GM18858 (cell line): ENCODE measurements around the gene NRP2.

Experiments
- ATAC-seq: cut with Tn5 transposase; IDR thresholded peaks from one replicate; pipeline ENCODE4 v1.9.1; 2021; ENCODE audit not compliant: unreplicated experiment

The NRP2 gene

DNA sequence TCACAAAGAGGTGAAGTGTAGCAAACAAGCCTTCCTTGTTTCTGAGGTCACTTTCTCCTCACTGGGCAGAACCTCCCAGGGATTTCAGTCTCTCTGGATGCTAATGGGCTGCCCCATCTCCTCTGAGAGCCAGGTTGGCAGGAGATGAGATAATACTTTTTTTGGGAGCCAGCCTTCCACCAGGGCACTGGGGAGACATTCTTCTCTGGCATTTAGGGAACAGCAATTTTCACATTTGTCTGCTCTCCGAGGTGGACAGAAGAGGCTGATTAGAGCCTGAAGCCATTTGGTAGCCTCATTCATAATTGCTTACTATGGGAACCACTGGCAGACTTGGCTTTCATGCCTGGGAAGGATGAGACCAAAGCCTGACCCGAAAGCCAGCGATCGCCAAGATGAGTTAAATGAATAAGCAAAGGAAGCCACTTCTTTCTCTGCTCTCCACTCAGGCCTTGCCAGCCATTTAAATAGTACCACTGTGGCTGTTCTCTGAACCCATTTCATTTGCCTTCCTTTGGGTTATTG, 70.1 kb downstream of the NRP2 start:
- ATAC-seq, result no peak

DNA sequence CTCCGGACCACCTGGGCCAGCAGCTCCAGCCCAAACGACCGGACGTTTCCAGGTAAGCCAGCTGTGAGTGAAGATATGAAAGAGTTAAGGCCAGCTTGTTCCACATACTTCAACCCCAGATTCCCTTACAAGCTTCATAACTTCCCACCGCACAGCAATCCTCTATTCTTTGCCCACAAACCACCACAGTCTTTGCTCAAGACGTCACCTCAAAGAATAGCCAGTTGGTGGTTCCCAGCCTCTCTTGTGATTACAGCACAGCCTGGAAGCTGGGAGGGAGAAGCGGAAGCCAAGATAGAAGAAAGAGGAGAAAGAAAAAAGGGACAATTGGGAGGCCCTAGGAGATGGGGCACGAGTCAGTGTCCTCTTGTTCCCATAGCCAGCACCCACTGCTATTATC, 70.6 kb downstream of the NRP2 start:
- no peak for ATAC-seq

DNA sequence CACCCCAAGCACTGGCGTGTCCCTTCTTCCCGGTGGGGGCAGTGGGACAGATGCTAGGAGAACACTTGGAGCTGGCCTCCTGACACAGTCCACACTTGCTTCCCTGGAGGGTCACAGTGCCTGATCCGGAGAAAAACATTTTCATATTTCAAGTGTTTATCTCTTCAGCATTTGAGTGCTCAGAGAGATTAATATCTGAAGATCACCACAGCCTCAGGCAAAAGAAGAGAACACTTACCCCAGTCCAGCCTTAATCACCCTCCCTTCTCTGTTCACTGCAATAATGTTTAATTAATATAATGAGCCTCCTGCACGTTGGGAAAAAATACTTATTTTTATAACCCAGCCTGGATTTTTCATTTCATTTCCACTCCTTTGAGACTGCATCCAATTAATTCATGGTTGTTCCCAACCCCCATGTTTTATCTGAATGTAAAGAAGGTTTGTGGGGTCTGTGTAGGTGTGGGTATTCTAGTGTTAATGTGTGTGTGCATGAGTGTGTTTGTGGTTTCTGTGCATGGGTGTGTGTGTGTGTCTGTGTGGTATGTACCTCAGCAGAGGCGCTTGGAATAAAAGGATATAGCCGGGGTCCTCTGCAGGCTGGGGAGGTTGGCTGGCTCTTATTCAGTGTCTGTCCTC, 72.1 kb downstream of the NRP2 start:
- no peak for ATAC-seq

DNA sequence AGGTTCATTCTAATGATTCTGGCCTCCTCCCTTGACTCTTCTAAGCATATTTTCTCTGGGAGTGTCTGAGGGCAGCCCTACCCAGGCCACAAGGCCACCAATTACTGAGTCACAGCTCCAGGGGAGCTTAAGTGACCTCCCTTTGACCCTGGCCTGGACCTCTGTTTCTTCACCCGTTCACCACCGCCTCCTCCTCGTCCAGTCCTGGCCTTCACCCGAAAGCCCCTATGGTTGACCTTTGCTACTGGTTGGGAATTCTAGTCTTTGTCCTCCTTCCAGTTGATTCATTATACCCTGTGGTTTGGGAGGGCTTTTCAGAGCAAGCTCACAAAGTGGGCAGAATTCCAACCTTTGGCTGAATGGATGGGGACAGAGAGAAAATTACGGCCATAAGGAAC, 72.6 kb downstream of the NRP2 start:
- no peak for ATAC-seq

DNA sequence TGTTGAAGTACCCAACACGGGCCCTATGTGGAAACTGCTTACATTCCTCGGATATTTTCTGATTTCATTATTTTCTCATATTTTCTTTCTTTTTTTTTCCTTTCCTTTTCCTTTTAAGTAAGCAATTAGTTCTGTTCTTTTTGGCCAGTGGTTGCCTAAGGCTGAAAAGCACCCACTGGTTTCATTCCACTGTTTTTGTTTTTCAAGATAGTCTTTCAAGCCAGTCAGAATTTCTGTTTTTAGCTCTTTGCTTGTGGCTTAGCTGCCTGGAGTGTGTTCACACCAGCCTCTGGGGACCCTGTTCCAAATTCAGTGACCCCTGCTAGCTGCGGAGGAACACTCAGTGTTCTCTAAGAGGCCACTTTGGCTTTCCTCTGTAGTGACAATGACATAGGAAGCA, 73.6 kb downstream of the NRP2 start:
- ATAC-seq, result no peak

DNA sequence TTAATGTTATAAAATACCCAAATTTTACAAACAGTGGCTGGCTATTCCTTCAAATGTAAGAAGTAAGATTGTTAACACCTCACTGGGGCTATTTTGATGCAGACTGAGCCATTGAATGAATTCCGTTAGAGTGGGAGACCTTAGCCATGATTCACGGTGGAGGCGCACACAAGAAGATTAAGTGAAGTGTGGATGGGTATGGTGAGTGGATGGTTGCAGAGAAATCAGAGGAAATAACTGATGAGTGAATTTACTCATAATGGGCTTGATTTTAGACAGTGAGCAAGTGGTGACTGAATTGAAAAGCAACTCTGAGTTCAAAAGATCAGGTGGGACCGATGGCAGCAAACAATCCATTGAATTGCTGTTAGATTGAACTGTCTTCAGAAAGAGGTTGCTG, 75.0 kb downstream of the NRP2 start:
- ATAC-seq, result no peak

DNA sequence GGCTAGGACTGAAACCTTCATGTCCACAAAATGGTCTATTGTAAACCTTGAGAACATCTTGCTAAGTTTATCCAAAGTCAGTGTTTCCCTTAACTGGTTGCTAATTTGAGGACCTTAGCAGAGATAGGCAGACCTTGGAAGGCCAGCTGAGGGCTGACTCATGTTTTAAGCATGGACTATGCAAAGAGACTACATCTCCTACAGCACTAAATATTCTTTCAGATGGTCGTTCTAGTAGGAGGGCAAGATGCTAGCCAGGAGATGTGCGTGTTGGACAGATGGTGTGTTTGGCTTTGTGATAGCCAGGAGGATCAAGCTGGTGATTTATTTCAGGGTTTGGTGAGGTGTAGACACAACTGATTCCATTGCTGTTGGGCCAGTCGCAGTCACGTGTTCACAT, 75.8 kb downstream of the NRP2 start:
- no peak for ATAC-seq

DNA sequence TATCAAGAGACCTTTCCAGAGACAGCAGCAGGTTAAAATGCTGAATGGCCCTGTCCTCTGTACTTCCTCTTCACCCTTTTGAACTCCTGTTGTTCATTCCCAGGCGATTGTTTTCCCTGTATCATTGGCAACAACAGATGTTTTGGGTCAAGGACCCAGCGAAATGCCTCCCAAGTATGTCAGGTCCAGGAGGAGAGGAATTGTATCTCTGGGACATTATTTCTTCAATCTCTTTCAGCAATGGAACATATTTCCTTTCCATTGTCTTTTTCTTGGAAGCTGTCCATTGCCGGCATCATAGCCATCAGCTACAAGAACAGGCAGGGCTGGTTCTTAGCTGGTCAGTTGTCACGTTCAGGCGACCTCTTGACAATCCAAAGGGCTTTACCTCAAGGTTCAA, 76.2 kb downstream of the NRP2 start:
- ATAC-seq, result no peak

DNA sequence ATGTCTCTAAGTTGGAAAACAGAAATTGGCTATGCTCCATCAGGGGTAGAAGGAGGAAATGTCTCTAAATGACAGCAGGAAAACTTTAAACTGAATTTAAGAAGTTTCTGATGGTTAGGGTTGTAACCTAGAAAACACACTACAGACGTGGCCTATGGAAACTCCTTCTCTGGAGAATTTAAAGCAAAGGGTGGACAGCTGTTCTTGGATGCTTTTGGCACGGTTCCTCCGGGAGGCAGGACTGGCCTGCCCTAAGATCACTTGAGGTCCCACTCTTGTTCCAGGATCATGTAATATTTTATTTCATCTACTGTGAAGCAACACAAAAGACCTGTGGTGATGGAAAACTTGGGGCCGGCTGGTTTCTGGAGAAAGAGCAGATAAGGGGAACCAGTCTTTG, 77.0 kb downstream of the NRP2 start:
- ATAC-seq, result no peak

DNA sequence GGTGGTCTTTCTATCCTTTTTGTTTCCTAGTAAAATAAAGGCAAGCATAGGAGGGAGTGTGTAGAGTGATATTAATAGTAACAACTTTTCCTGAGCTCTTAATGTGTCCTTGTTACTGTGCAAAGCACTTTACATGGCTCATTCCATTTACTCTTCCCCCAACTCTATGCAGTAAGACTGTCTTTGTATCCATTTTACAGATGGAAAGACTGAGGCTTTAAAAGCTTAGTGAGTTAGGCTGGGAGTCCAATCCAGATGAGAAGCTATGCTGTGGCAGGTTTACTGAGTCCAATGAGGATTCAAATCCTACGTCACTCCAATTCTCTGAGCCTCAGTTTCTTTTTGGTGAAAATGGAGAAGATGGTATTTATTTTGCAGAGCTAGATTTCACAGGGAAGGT, 77.4 kb downstream of the NRP2 start:
- no peak for ATAC-seq

DNA sequence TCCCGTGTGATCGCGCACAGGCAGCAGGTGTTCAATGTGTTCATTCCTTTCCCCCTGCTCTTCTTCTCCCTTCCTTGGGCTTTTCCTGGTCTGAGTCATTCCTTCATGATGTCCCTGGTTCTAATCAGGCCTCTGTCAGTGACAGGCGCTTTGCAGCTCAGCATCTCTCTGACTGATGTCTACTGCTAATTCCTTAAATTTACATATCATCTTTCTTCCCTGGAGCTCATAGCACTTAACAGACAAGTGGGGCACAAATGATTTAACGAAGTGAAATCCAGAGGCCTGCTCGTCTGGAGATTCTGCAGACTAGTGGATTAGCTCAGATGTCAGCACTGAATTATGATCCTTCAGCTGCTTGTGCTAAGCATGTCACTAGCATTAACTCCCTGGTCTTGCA, 77.9 kb downstream of the NRP2 start:
- ATAC-seq, result no peak

DNA sequence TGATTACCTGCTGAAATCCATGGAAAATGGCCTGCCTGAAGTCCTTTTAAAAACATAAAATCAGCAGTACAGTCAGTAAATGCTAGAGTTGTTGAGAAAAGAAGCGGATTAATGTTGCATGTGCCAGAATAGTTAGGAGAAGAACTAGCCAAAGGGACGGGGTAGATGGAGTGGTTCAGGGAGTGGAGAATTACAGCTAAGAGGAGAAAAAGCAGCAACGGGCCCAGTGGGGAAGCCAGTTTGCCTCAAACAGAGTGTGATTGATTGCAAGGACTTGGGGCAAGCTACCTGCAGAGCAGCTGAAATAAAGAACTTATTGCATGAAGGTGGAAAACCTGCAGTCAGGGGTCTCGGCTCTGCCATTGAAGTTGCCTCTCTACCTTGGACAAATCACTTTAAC, 79.1 kb downstream of the NRP2 start:
- ATAC-seq, result no peak

DNA sequence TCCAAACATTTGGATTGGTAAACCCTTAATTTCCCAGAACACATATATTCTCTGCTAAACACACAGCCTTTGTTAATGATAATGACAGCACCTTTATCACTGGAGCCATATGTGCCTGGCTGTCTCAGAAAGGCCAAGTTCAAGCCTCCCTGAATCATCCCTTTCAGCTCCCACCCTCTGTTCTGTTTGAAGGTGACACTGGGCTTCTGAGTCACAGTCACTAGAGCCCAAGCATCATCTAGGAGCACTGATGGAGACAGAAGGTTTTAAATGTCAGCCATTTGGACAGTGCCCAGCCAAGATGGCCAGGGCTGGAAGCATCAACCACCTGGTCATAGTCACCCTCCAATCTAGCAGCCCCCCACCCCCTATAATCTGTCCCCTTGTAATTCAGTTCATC, 80.6 kb downstream of the NRP2 start:
- ATAC-seq, result no peak

DNA sequence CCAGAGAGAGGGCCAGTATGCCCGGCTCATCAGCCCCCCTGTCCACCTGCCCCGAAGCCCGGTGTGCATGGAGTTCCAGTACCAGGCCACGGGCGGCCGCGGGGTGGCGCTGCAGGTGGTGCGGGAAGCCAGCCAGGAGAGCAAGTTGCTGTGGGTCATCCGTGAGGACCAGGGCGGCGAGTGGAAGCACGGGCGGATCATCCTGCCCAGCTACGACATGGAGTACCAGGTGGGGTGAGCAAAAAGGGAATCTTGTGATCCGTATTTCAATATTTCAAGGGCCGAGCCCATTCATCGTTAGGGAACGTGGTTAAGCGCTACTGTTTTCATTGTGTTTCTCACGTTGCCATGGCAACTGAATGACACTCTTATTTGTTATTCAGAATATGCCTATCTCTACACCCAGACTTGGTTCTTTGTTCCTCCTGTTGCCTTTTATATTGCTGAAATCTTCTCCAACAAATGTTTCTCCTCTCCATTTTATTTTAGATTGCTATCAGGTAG, 81.5 kb downstream of the NRP2 start:
- ATAC-seq, result no peak

DNA sequence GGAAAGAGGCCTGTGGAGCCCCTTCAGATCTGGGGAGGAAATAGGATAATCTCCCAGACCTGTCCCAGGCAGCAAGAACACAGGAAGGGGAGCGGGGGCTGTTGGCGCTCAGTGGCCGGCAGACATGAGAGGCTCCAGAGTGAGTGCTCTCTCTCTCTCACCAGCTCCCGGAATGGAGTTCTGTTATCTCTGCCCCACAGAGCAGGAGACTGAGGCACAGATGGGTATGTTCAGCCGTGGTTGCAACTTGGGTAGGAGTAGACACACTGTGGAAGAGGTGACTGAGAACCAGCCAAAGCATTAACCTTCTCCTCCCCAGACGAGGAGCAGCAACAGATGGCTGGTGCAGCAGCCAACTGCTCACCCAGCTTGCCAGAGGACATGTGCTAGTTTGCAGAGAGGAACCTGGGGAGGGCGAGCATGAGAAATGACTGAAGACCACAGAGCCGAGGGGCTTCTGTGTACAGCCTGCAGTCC, 82.0 kb downstream of the NRP2 start:
- no peak for ATAC-seq

DNA sequence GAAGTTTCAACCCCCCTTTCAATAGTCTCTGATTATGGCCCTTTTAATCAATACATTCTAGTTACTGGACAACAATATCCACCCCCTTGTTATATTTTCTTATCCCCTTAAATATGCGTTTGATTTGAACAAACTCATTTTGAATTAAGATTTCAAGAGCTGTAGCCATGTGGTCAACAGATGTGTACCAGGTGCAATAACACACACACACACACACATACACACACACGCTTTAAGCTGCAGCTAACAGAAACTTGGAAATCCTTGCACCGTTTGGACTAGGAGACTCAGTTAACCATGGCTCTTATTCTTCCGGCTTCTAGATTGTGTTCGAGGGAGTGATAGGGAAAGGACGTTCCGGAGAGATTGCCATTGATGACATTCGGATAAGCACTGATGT, 82.8 kb downstream of the NRP2 start:
- ATAC-seq, result no peak

DNA sequence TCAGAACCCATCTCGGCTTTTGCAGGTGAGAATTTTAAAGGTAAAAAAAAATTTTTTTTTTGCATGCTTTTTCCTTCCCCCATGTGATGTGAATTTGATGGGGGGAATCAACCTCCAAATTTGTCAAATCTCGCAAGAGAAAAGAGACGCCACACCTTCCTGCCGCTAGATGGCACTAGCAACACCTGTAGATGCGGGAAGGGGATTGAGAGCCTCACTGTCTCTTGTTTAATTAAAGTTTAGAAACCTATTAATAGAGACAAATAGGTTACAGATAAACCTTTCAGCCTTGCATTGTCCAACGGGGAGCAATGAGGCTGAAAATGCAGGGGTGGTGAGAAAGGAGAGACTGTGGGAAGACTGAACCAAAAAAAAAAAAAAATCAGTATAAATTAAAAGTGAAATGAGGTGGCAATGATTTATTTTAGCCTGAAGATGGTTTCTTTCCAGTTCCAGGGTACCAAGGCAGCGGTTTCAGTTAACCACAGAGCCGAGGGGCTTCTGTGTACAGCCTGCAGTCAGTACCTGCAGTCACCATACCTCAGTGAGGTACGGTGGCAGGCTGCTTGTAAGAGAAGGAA, 84.6 kb downstream of the NRP2 start:
- ATAC-seq, result no peak

DNA sequence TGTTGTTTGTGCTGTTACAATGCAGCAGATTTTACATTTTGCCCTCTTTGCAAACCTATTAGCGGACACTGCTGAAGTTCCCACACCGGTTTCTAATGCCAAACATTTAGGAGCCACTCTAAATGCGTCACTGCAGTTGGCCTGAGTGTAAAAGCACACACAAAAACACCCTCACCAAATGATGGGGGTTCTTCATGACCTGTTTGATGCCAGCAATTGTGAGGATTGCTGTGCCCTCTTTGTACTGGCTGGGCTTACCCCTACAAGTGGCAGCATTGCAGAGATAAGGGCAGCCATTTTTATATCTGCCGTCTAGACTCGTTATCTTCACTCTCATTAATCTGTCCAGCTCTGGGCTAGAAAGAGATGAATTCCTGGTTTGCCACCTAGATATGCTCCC, 85.3 kb downstream of the NRP2 start:
- ATAC-seq, result no peak

DNA sequence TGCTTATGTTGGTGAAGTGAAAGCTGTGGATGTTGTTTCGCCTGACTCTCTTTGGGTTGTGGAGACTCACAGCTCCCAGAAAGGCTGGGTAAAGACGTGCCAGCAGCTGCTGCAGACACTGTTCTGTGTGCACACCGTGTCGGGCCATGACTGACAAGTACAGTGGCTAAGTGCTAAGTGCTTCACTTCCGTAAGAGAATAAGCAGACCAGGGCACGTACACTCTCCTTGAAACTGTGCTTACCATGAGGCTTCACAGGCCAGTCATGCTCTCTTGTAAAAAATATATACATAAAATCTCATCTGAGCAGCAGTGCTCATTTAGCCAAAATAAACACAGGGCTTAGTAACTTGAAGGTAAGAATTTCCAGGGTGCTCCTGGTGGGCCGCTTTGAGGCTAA, 86.0 kb downstream of the NRP2 start:
- no peak for ATAC-seq

DNA sequence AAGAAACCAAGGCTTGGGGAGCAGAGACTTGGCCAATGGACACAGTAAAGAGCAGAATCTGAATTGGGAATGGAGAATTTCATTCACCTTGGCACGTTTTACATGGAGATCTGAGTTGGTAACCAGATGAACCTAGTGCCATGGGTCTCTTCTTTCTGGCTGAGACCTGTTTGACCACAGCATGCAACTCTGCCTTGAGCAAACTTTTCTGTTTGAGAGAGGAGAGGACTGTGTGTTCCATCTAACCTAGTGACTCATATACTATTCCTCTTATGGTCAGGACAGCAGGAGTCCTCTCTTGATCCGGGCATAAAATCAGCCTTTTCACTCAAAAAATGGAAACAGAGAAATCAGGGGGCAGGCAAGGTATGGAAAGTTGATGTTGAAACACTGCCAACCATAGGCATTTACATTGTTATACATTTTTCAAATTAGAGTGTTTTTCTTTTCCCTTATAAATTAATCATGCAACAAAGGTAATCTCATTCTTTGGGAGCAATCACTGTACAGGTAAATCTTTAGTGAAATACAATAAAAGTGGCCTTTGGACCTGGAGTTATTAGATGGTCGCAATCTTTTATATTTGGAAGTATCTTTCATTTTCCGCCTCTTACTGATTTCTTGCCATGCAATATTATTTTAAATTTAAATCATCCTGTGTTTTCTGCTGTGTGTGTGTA, 86.7 kb downstream of the NRP2 start:
- ATAC-seq, result no peak

DNA sequence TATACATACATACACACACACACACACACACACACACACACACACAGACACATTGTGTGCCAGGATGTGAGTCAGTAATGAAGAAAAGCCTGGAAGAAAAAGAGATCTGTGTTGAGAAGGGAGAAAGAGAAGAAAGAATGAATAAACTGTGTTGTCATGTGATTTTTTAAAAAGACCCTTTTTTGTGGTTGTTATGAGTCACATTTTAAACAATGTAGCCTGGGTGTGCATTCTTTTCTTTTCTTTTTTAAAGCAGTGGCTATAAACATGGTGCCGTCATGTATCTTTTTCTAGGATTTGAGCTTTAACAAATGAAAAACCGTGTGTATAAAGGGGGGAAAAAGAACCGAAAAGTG, 87.2 kb downstream of the NRP2 start:
- no peak for ATAC-seq

DNA sequence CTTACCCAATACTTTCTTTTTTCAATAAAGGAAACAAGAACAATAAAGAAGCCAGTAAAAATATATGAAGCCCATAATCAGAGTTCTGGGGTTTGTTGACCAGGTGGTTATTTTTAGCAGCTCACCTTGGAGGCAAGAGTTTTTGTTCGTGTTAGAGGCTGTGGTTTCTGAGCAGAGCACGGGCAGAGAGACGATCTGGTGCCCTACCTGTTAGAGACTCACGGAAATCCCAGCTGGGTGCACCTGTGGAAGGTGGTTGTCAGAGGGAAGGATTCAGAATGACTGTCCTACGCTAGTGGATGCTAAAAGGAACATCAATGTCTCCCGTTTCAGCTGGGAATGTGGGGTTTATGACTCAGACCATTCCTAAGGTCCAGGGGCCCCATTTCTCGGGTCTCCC, 87.6 kb downstream of the NRP2 start:
- ATAC-seq, result no peak
